Endothelial cell of umbilical vein (primary cell): ENCODE data around the gene ABCC11. TPM values are rescaled to one million over a fixed set of nuclear protein-coding genes. Genes with fewer than 3 reads are reported as not detected.

Experiments
- BruUV-seq: library from RNA; stranded (reverse); fragments of 400-500 nt; replicated peaks from 2 replicates; lab custom pipeline; 2021; lab: Mats Ljungman, UMichigan
- CTCF ChIA-PET: fragments of 300-600, 350-600 bp; sonication (Branson Sonifier 250); formaldehyde crosslinking; loops from one replicate; lab custom pipeline; 2021; ENCODE audit warnings: antibody characterized with exemption, inconsistent platforms; lab: Charles Lee
- POLR2A ChIA-PET: fragments of 300-600, 350-600 bp; sonication (Branson Sonifier 250); formaldehyde crosslinking; loops from one replicate; lab custom pipeline; 2021; ENCODE audit warnings: antibody characterized with exemption, inconsistent platforms; lab: Charles Lee
- DNase-seq: peaks from one replicate; pipeline ENCODE4 v3.0.0-alpha.2; 2011; ENCODE audit warnings: low read depth, low spot score
- FAIRE-seq: peaks from 2 replicates; lab custom pipeline; 2011; peaks lifted over from hg19 to GRCh38; lab: Jason Lieb, UNC
- H2AFZ ChIP-seq: 2 replicates; pipeline ENCODE4 v1.6.0; 2012; ENCODE audit warnings: low read depth, low read length, control low read depth, inconsistent platforms
- H3K27ac ChIP-seq: 2 replicates; pipeline ENCODE4 v1.5.1; 2011; ENCODE audit warnings: low read depth, mild to moderate bottlenecking, control low read depth, low read length, moderate library complexity; ENCODE audit not compliant: insufficient read depth
- H3K27me3 ChIP-seq, 2 experiments: 2 replicates each; pipeline versions ENCODE4 v1.6.0 to v1.6.1; 2011; ENCODE audit warnings: low read length in 2 of 2, mixed read lengths in 1 of 2; ENCODE audit not compliant: control insufficient read depth in 2 of 2, insufficient read depth in 2 of 2
- H3K36me3 ChIP-seq, 2 experiments: 2 replicates in 1 of 2; 3 replicates in 1 of 2; pipeline ENCODE4 v1.5.1; 2011; ENCODE audit warnings: low read length in 2 of 2, mild to moderate bottlenecking in 1 of 2, moderate library complexity in 1 of 2; ENCODE audit not compliant: control insufficient read depth in 2 of 2, insufficient read depth in 2 of 2; ENCODE audit errors: extremely low read depth in 1 of 2
- H3K4me1 ChIP-seq: 3 replicates; pipeline ENCODE4 v1.5.1; 2011; ENCODE audit warnings: mild to moderate bottlenecking, low read length; ENCODE audit not compliant: control insufficient read depth, insufficient read depth; ENCODE audit errors: extremely low read depth
- H3K4me2 ChIP-seq: 2 replicates; pipeline ENCODE4 v1.6.1; 2011; ENCODE audit warnings: low read length, control low read depth, mixed read lengths; ENCODE audit not compliant: insufficient read depth
- H3K4me3 ChIP-seq, 3 experiments: fragments of 200-600 bp in 1 of 3; sonication (generic), shearing (Covaris generic) in 1 of 3; replicated peaks in 1 of 3; 2 replicates each; pipeline ENCODE4 v1.5.1; 2011 to 2016; ENCODE audit warnings: control low read depth in 3 of 3, low read length in 3 of 3, mild to moderate bottlenecking in 2 of 3, inconsistent platforms in 1 of 3, low read depth in 1 of 3, moderate library complexity in 1 of 3; ENCODE audit not compliant: insufficient read depth in 1 of 3
- H3K79me2 ChIP-seq: 2 replicates; pipeline ENCODE4 v1.6.0; 2012; ENCODE audit warnings: low read length, inconsistent platforms; ENCODE audit not compliant: control insufficient read depth, insufficient read depth
- H3K9ac ChIP-seq: replicated peaks from 2 replicates; pipeline ENCODE3; 2011; ENCODE audit warnings: low read length, control low read depth; ENCODE audit not compliant: insufficient read depth; ENCODE audit errors: extremely low read depth
- H3K9me1 ChIP-seq: replicated peaks from 3 replicates; pipeline ENCODE4 v1.6.0; 2011; ENCODE audit warnings: mild to moderate bottlenecking, low read length; ENCODE audit not compliant: control insufficient read depth, insufficient read depth; ENCODE audit errors: extremely low read depth
- H3K9me3 ChIP-seq: replicated peaks from 2 replicates; pipeline ENCODE4 v1.5.1; 2012; ENCODE audit warnings: low read length, inconsistent platforms; ENCODE audit not compliant: control insufficient read depth, insufficient read depth
- H4K20me1 ChIP-seq: replicated peaks from 2 replicates; pipeline ENCODE3; 2011; ENCODE audit warnings: mild to moderate bottlenecking, low read length; ENCODE audit not compliant: control insufficient read depth, insufficient read depth; ENCODE audit errors: extremely low read depth
- CTCF ChIP-seq, 2 donors: IDR thresholded peaks; 1 replicate in 1 of 2; 2 replicates in 1 of 2; pipeline ENCODE4 v1.5.1; 2011; ENCODE audit warnings: low read length in 2 of 2, mild to moderate bottlenecking in 2 of 2, moderate library complexity in 2 of 2, control low read depth in 1 of 2, inconsistent platforms in 1 of 2, low read depth in 1 of 2; ENCODE audit not compliant: insufficient read depth in 1 of 2; ENCODE audit errors: extremely low read depth in 1 of 2
- EZH2 ChIP-seq: IDR thresholded peaks from 2 replicates; pipeline ENCODE4 v1.6.1; 2012; ENCODE audit warnings: borderline replicate concordance, low read depth, mild to moderate bottlenecking, moderate library complexity, low read length, inconsistent platforms; ENCODE audit not compliant: severe bottlenecking
- FOS ChIP-seq: IDR thresholded peaks from 2 replicates; pipeline ENCODE4 v1.6.1; 2011; ENCODE audit warnings: mild to moderate bottlenecking, low read length, moderate library complexity, borderline replicate concordance; ENCODE audit not compliant: insufficient read depth
- GATA2 ChIP-seq: IDR thresholded peaks from 2 replicates; pipeline ENCODE4 v1.7.0; 2011; ENCODE audit warnings: low read depth, mild to moderate bottlenecking, moderate library complexity, mixed read lengths, low read length; ENCODE audit not compliant: insufficient read length, insufficient read depth
- JUN ChIP-seq: IDR thresholded peaks from 2 replicates; pipeline ENCODE4 v1.6.1; 2011; ENCODE audit warnings: borderline replicate concordance, low read depth; ENCODE audit not compliant: insufficient read length, insufficient read depth
- MAX ChIP-seq: IDR thresholded peaks from 2 replicates; pipeline ENCODE4 v1.6.1; 2011; ENCODE audit not compliant: insufficient read depth, insufficient read length
- MYC ChIP-seq: IDR thresholded peaks from one replicate; pipeline ENCODE4 v1.6.1; 2011; ENCODE audit warnings: mild to moderate bottlenecking, low read depth, low read length
- POLR2A ChIP-seq: IDR thresholded peaks from 2 replicates; pipeline ENCODE4 v1.6.1; 2012; ENCODE audit warnings: low read depth, mild to moderate bottlenecking, control low read depth, low read length
- POLR2AphosphoS5 ChIP-seq: IDR thresholded peaks from 2 replicates; pipeline ENCODE4 v1.6.1; 2012; ENCODE audit warnings: low read depth, mild to moderate bottlenecking, control low read depth, low read length, moderate library complexity; ENCODE audit not compliant: insufficient read depth
- dilution Hi-C: fragments of 300-500 bp; cut with MboI; formaldehyde crosslinking; loops from one replicate; pipeline ENCODE4 v1.15.0; 2019; ENCODE audit warnings: low sequenced_read_pairs; ENCODE audit not compliant: extremely low pct_ligation_motif_present
- intact Hi-C: fragments of 100-400 bp; cut with micrococcal nuclease; formaldehyde crosslinking; loops from one replicate; pipeline ENCODE4 v1.10.0; 2022
- polyA plus RNA-seq, 4 experiments: library from polyadenylated mRNA; depleted of rRNA in 3 of 4; stranded (reverse) in 3 of 4; unstranded in 1 of 4; fragments of >200 nt; gene quantifications; 2 replicates each; pipeline versions ENCODE4 v1.2.1 to v1.2.3, GENCODE V29; 2011 to 2012; ENCODE audit warnings: missing spikeins in 1 of 4
- total RNA-seq: library from RNA; stranded (reverse); gene quantifications from 2 replicates; pipeline ENCODE4 v1.2.3, GENCODE V29; 2021

The ABCC11 gene
- total and polyA plus RNA-seq, 2 donors (not counting 3 experiments of a cell fraction or from before 2014, with no cell fraction given) = 0.08 TPM; not detected in 1

- H4K20me1 ChIP-seq = no peaks in the 10 kb centered on the region
- intact Hi-C loops = no loop called here
- TF ChIP-seq JUN = no peak
- TF ChIP-seq POLR2AphosphoS5 = no peak
- no peak for TF ChIP-seq FOS
- TF ChIP-seq EZH2 = no peak
- no peak for TF ChIP-seq POLR2A
- TF ChIP-seq GATA2 = no peak
- TF ChIP-seq CTCF (IDR thresholded peaks at IDR 0.05; ENCODE audit: extremely low read depth in 1 of 2, insufficient read depth in 1 of 2, low read depth in 1 of 2, low read length in 2 of 2) = no peak
- TF ChIP-seq MYC = no peak
- TF ChIP-seq MAX = no peak
Observed at GRCh38 chr16:48188449-48189102, 58.8 kb downstream of the ABCC11 start.

More at GRCh38 chr16:48188449-48189102, 58.8 kb downstream of the ABCC11 start:
- H2AFZ ChIP-seq = no peak overlapping the region
- peaks cover 0 to 4% of the 10 kb centered on the region in 2 experiments for H3K27me3 ChIP-seq
- no peaks in the 10 kb centered on the region for H3K36me3 ChIP-seq
- no peak overlapping the region for H3K9ac ChIP-seq
- DNase-seq (no peak), FAIRE-seq (no peak)
- no peaks in the 10 kb centered on the region for H3K79me2 ChIP-seq
- no peaks in the 10 kb centered on the region for H3K4me1 ChIP-seq
- ChIA-PET POLR2A (no interaction called here), CTCF (no interaction called here)
- no peaks in the 10 kb centered on the region for H3K9me3 ChIP-seq
- no TSS peak for BruUV-seq
- no peak overlapping the region for H3K4me2 ChIP-seq
- dilution Hi-C loops = no loop called here
- no peak overlapping the region for H3K4me3 ChIP-seq
- no peaks in the 10 kb centered on the region for H3K9me1 ChIP-seq
- H3K27ac ChIP-seq = no peak overlapping the region
